MM.1S (cell line): ENCODE results near the gene CPAMD8.

Experiments
- DNase-seq: peaks from one replicate; pipeline ENCODE4 v3.0.0-alpha.2; 2015
- H2AFZ ChIP-seq: fragments of 300-600 bp; sonication (generic); 2 replicates; pipeline ENCODE4 v1.6.0; 2016; ENCODE audit warnings: antibody characterized with exemption, low read length
- H3F3A ChIP-seq: fragments of 300-600 bp; sonication (generic); 2 replicates; pipeline ENCODE4 v1.6.1; 2016; ENCODE audit warnings: mild to moderate bottlenecking, antibody characterized with exemption, low read length, moderate library complexity, mixed read lengths; ENCODE audit not compliant: insufficient read depth
- H3K27ac ChIP-seq: fragments of 300-600 bp; sonication (generic); 2 replicates; pipeline ENCODE4 v1.5.1; 2016; ENCODE audit warnings: mild to moderate bottlenecking, low read length
- H3K27me3 ChIP-seq: fragments of 300-600 bp; sonication (generic); replicated peaks from 2 replicates; pipeline ENCODE4 v1.6.0; 2016; ENCODE audit warnings: low read length; ENCODE audit not compliant: insufficient read depth
- H3K36me3 ChIP-seq: fragments of 300-600 bp; sonication (generic); replicated peaks from 2 replicates; pipeline ENCODE4 v1.6.1; 2016; ENCODE audit warnings: mild to moderate bottlenecking, low read length, mixed read lengths; ENCODE audit not compliant: insufficient read depth
- H3K4me1 ChIP-seq: fragments of 300-600 bp; sonication (generic); 2 replicates; pipeline ENCODE4 v1.6.1; 2016; ENCODE audit warnings: low read length, mixed read lengths
- H3K4me2 ChIP-seq: fragments of 300-600 bp; sonication (generic); 2 replicates; pipeline ENCODE4 v1.6.0; 2016; ENCODE audit warnings: low read depth, low read length
- H3K4me3 ChIP-seq: fragments of 300-600 bp; sonication (generic); 2 replicates; pipeline ENCODE4 v1.5.1; 2016; ENCODE audit warnings: low read length, mixed read lengths
- H3K79me2 ChIP-seq: fragments of 300-600 bp; sonication (generic); 2 replicates; pipeline ENCODE4 v1.6.1; 2016; ENCODE audit warnings: mixed run types, low read length, mixed read lengths
- H3K9ac ChIP-seq: fragments of 300-600 bp; sonication (generic); 2 replicates; pipeline ENCODE4 v1.6.1; 2016; ENCODE audit warnings: low read length, mixed read lengths
- H3K9me2 ChIP-seq: fragments of 300-600 bp; sonication (generic); replicated peaks from 2 replicates; pipeline ENCODE4 v1.6.1; 2016; ENCODE audit warnings: mild to moderate bottlenecking, low read length, mixed read lengths; ENCODE audit not compliant: insufficient read depth
- H3K9me3 ChIP-seq: fragments of 300-600 bp; sonication (generic); replicated peaks from 2 replicates; pipeline ENCODE4 v1.6.1; 2016; ENCODE audit warnings: mild to moderate bottlenecking, low read length, mixed read lengths; ENCODE audit not compliant: insufficient read depth
- H4K20me1 ChIP-seq: fragments of 300-600 bp; sonication (generic); 2 replicates; pipeline ENCODE4 v1.6.1; 2016; ENCODE audit warnings: mild to moderate bottlenecking, low read length, moderate library complexity, mixed read lengths; ENCODE audit not compliant: insufficient read depth
- CTCF ChIP-seq: fragments of 300-600 bp; sonication (generic); IDR thresholded peaks from 2 replicates; pipeline ENCODE4 v1.5.1; 2016; ENCODE audit warnings: antibody characterized with exemption, low read length, mixed read lengths
- EZH2 ChIP-seq: fragments of 300-600 bp; sonication (generic); optimal IDR thresholded peaks from 2 replicates; pipeline ENCODE3; 2017; ENCODE audit warnings: low read depth, mild to moderate bottlenecking, antibody characterized with exemption, low read length, mixed read lengths
- EZH2phosphoT487 ChIP-seq: fragments of 300-600 bp; sonication (generic); IDR thresholded peaks from 2 replicates; pipeline ENCODE4 v1.6.1; 2018; ENCODE audit warnings: antibody characterized with exemption, low read length

CPAMD8 gene

GRCh38 chr19:17043744-17044143, 17.1 kb upstream of the CPAMD8 start:
- no peaks in the 10 kb centered on the region for H3K9me3 ChIP-seq
- no peak overlapping the region for H3K4me3 ChIP-seq
- H3K9me2 ChIP-seq: no peaks in the 10 kb centered on the region
- no peak for DNase-seq
- no peak overlapping the region for H2AFZ ChIP-seq
- no peaks in the 10 kb centered on the region for H3F3A ChIP-seq
- no peak for TF ChIP-seq EZH2phosphoT487
- no peak for TF ChIP-seq EZH2
- no peak for TF ChIP-seq CTCF
- H3K27ac ChIP-seq: no peak overlapping the region
- H3K4me1 ChIP-seq: no peaks in the 10 kb centered on the region
- no peaks in the 10 kb centered on the region for H3K79me2 ChIP-seq
- no peaks in the 10 kb centered on the region for H3K36me3 ChIP-seq
- H3K4me2 ChIP-seq: no peak overlapping the region
- H4K20me1 ChIP-seq: no peaks in the 10 kb centered on the region
- H3K9ac ChIP-seq: no peak overlapping the region
- peaks cover 25% of the 10 kb centered on the region for H3K27me3 ChIP-seq

GRCh38 chr19:17041976-17042375, 15.4 kb upstream of the CPAMD8 start:
- Histone ChIP-seq H3K4me3 (no peak overlapping the region), H2AFZ (no peak overlapping the region), H3K9me2 (no peaks in the 10 kb centered on the region), H3K4me2 (no peak overlapping the region), H3K9ac (no peak overlapping the region), H3K27ac (no peak overlapping the region), H3K4me1 (no peaks in the 10 kb centered on the region), H3K9me3 (no peaks in the 10 kb centered on the region), H4K20me1 (no peaks in the 10 kb centered on the region), H3K27me3 (peaks cover 41% of the 10 kb centered on the region), H3F3A (no peaks in the 10 kb centered on the region), H3K79me2 (no peaks in the 10 kb centered on the region), H3K36me3 (no peaks in the 10 kb centered on the region)
- DNase-seq: no peak
- no peak for TF ChIP-seq CTCF
- TF ChIP-seq EZH2: no peak
- TF ChIP-seq EZH2phosphoT487: no peak

GRCh38 chr19:17037966-17038500, 11.4 kb upstream of the CPAMD8 start:
- H3K4me1 ChIP-seq: no peaks in the 10 kb centered on the region
- H3K4me2 ChIP-seq: no peak overlapping the region
- H3K9me2 ChIP-seq: no peaks in the 10 kb centered on the region
- no peaks in the 10 kb centered on the region for H3K9me3 ChIP-seq
- H3K27me3 ChIP-seq: peaks cover 76% of the 10 kb centered on the region
- H4K20me1 ChIP-seq: no peaks in the 10 kb centered on the region; the same call in 1 of the 2 replicates
- H3K9ac ChIP-seq: no peak overlapping the region
- no peak for DNase-seq
- TF ChIP-seq EZH2phosphoT487: no peak
- no peak for TF ChIP-seq CTCF
- TF ChIP-seq EZH2: no peak
- no peaks in the 10 kb centered on the region for H3K79me2 ChIP-seq
- H3K36me3 ChIP-seq: no peaks in the 10 kb centered on the region
- H3K27ac ChIP-seq: no peak overlapping the region
- H3F3A ChIP-seq: no peaks in the 10 kb centered on the region
- H3K4me3 ChIP-seq: no peak overlapping the region
- H2AFZ ChIP-seq: no peak overlapping the region
